Renal cortical epithelial cell (primary cell): Measurements from ENCODE around the gene YIPF4. TPM values are rescaled to one million over a fixed set of nuclear protein-coding genes. Genes with fewer than 3 reads are reported as not detected.
A peak's percentile ranks its signal among the peaks of the same experiment; 100 is the strongest.
"Not testable (repeated sequence)": the region's sequence is repeated elsewhere in the genome, so short reads cannot be mapped to it uniquely, and the experiment has no call there.

Experiments
- DNase-seq: peaks from one replicate; pipeline ENCODE4 v3.0.0-alpha.2; 2011; ENCODE audit warnings: low read depth
- total RNA-seq: library from RNA; depleted of rRNA; stranded (reverse); fragments of >200 nt; gene quantifications from 2 replicates; pipeline ENCODE4 v1.2.3, GENCODE V29; 2014

The YIPF4 gene
- 46.0 and 55.3 TPM in 2 replicates for total RNA-seq

DNA sequence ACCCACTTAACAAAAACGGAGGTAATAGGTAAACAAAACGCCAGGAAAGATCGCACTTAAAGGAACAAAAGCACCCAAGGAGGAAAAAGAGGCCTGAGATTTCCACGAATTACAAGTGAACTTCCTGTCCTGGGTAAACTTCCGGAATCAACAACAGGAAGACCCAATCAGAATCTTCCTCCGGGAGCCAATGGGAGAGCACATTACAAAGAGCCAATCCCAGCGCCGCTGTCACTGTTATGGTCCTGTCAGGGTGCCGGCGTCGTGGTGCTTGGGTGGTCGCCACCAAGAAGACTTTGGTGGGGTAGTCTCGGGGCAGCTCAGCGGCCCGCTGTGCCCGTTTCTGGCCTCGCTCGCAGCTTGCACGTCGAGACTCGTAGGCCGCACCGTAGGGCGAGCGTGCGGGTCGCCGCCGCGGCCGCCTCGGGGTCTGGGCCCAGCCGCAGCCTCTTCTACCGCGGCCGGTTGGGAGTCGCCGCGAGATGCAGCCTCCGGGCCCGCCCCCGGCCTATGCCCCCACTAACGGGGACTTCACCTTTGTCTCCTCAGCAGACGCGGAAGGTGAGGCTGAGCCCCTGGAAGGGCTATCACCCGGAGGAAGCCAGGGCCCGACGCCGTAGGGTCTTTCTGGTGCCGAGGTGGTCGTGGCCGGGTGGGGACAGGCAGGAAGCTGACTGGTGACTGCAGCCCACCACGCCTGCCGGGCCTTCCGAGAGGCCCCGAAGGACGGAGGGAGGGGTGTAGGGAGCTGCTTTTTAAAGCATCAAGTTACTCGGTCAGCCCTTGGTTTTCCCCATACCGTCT, at the start of gene YIPF4:
Gene YIPF4, plus strand, starts transcription at position 231 of the 804 bp plus-strand sequence. Its CDS starts 252 bp downstream, at position 483.
- DNase-seq = peak; percentile 92

GRCh38 chr2:32228181-32228580, 49.5 kb upstream of the YIPF4 start:
- no peak for DNase-seq

DNA sequence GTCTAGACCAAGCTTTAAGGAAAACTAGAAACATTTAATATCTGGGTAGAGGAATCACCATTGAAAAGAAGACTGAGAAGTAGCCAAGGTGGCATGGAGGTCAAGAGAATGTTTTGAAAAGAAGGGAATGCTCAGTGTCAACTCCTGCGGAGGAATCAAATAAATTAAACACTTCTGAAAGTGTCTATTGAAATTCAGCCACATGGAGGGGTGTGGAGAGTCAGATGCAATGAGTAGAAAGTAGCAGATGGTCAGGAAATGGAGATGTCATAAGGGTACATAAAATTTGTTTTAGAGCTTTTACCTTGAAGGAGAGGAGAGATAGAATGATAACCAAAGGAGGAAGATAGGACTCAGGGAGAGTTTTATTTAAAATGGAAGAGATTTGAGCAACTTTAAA, 48.1 kb upstream of the YIPF4 start:
- DNase-seq = no peak

DNA sequence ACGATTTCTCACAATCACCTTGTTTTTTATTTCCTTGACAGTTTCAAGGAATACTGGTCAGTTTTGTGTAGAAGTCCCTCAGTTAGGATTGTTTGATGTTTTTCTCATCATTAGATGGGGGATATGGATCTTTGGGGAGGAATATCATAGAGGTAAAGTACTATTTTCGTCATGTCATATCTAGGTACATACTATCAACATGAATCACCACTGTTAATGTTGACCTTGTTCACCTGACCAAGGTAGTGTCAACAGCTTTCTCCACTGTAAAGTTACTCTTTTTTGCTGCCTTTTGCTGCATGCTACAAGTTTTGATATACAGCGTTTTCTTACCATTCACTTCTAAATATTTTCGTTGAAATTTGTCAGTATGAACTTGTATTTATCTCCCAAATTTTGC, 45.7 kb upstream of the YIPF4 start:
- DNase-seq = no peak

- DNase-seq = no peak
Measured at GRCh38 chr2:32235315-32235714, 42.4 kb upstream of the YIPF4 start.

- no peak for DNase-seq
Measured at GRCh38 chr2:32237488-32237887, 40.2 kb upstream of the YIPF4 start.

DNA sequence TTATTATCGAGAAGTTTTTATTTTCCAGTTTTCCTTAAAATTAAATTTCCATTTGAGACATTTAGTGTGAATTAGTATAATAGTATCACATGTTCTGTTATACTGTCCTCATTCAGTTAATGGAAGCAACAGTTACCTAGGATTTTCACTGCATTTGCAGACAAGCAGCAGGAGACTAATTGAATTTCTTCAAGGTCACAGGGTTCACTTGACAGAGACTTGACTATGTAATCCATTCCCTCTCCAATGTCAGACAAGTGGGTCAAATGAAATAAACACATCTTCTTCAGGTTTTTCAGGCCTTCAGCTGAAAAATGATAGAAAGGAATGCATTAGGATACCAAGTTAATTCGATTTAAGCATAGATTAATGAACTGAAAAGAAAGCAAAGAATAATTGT, 39.7 kb upstream of the YIPF4 start:
- DNase-seq = no peak

DNA sequence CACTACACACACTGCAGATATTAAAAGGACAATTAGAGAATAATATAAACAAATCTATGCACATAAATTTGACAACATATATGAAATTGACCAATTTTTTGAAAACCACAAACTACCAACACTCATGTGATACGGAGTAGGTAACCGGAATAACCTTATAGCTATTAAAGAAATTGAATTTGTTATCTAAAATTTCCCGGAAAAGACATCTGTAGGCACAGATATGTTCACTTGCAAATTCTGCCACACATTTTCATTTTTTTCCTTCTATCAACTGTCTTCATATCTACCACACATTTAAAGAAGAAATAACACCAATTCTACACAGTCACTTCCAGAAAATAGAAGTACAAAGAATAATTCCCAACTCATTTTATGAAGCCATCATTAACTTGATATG, 35.4 kb upstream of the YIPF4 start:
- DNase-seq = no peak

DNA sequence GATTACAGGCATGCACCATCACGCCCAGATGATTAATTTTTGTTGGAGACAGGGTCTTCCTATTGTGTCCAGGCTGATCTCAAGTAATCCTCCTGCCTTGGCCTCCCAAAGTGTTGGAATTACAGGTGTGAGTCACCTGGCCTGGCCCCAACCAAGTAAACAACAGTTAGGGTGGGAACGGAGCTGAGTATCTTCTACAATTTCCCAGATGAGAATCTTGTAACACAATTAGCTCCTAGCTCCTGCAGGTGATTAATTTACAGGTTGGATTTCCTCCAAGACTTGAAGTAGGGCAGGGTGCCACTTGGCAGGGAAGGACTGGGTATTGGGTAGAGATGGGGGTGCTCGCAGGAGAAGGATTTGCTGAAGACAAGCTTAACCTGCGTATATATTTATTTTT, 30.8 kb upstream of the YIPF4 start:
- DNase-seq = no peak

DNA sequence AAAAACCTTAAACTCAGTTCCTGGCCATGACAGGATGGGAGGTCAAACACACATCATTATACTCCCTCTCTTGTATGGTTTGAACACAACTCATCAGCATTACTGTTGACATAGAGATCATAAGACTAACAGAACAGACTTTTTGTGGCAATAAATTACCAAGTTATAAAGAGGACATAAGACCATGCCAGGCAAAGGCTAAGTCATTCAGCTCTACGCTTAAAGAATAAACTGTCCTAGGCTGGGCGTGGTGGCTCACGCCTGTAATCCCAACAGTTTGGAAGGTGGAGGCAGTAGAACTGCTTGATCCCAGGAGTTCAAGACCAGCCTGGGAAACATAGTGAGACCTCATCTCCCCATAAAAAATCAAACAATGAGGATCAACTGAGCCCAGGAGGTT, 29.4 kb upstream of the YIPF4 start:
- DNase-seq = no peak

DNA sequence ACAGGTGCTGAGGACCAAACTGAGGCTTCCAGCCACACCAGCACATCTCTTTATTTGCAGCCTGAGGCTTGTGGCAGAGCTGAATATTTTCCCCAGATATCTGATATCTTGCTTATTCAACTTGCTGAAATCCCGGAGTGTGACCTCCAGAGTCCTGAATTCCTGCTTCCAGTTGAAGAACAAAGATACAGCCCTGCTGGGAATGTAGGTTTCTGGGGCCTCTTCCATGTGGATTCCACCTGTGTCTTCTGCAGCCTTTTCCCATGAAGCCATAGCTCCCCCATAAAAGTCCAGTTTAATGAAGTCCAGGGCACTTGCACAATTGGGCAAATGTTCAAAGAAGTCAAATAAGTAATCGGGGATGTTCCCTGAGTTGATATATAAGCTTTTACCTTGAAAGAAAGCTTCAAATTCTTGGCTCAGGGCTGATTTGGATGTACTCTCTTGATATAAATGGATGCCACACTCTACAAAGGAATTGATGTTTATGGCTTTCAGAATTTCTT, 27.9 kb upstream of the YIPF4 start:
- no peak for DNase-seq

DNA sequence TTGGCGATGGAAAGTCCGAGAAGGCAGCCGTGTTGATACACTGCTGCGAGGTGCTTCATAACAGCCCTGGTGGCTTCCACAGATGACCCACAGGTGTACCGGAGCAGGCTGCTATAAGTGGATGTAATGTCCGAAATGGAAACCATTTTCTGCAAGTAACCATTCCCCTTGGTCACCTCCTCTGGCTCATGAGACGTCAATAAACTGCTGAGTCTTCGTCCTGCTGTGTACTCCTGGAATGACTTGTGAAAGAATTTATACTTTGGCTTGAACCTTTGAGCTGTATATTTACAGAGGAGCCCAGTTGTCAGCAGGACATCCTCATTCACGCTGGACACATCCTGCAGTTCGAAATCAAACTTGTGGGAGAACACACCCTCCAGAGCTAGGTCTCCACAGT, 27.4 kb upstream of the YIPF4 start:
- DNase-seq = no peak

DNA sequence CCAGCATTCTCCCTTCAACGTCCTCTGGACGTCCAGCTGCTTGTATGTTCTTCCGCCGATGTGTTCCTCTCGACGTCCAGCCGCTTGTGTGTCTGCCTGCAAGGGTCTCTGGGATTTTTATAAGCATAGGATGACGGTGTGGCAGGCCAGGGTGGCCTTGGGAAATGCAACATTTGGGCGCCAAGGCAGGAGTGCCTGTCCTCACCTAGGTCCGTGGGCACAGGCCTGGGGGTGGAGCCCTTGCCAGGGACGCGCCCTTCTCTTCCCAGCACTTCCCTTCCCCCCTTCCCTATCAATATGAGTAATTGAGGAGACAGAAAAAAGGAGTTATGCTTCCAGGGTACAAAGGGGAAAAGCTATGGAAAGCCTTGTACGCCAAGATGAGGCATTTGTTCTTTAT, 19.5 kb upstream of the YIPF4 start:
- DNase-seq = no peak

DNA sequence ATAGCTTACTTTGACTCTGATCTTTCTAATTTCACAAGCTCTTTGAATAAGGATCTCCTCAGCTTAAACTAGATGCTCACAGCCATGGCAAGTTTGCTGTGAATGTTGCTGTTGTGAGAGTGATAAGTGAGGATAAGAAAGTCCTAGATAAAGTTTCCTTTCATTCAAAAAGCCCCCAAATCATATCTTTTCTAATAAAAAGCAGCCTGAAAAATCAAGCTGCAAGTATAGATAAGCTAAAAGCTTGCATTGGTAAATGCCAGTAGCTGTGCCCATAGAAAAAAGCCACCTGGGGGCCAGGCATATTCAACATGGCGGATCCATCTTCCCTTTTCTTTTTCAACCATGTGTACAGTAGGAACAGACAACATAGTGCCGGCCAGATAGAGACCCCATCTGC, 17.3 kb upstream of the YIPF4 start:
- no peak for DNase-seq

GRCh38 chr2:32262105-32262504, 15.6 kb upstream of the YIPF4 start:
- DNase-seq = no peak

DNA sequence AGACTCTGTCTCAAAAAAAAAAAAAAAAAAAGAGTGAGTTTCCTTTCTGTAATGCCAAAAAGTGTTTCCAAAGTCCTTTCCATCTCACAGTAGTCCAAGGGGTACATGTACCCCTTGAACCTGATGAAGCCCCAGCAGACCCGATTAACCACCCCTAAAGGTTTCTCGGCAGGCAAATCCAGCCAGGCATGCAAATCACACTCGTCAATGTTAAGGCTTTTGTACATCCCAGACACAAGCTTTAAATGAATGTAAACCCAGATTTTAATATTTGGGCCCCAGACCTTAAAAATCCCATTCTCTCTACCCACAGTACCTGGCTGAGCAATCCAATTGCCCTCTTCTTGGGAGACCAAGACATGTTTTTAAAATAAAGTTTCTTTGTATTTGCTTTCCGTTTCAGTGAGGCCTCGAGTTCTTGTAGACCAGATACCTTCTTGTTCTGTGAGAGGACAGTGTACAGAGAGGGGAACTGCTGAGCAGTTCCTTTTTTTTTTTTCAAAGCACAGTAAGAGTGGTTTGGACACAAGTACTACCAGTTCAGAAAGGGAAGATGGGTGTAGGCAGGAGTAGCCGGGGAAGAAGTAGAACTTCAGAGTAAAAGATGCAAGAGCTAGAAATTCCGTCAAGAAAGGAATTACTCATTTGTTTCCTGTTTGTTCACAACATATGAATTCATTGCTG, 13.1 kb upstream of the YIPF4 start, which contains the start of gene NLRC4:
Gene NLRC4, minus strand, starts transcription at position 465 of the 684 bp plus-strand sequence. CDS start 8,111 bp downstream, outside the sequence.
- DNase-seq = no peak

- no peak for DNase-seq
Measured at GRCh38 chr2:32271063-32271462, 6.6 kb upstream of the YIPF4 start.

DNA sequence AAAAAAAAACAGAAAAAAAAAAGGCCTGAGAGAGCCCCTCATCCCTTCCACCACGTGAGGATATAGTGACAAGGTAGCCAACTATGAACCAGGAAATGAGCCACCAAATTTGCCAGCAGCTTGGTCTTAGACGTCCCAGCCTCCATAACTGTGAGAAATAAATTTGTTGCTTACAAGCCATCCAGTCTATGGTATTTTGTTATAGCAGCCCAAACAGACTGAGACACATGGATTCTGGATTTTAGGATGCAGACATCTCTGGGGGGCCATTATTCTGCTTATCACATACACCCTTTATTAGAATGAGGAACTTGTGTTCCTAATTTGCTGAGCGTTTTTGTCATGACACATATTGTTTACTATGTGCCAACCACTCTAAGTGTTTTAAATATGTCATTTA, 5.4 kb upstream of the YIPF4 start:
- DNase-seq = no peak

- DNase-seq = no peak
Measured at GRCh38 chr2:32274289-32274688, 3.4 kb upstream of the YIPF4 start.

DNA sequence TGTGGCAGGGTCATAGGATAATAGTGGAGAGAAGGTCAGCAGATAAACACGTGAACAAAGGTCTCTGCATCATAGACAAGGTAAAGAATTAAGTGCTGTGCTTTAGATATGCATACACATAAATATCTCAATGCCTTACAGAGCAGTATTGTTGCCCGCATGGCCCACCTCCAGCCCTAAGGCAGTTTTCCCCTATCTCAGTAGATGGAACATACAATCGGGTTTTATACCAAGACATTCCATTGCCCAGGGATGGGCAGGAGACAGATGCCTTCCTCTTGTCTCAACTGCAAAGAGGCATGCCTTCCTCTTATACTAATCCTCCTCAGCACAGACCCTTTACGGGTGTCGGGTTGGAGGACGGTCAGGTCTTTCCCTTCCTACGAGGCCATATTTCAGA, 1.9 kb upstream of the YIPF4 start:
- not testable (repeated sequence) for DNase-seq

DNA sequence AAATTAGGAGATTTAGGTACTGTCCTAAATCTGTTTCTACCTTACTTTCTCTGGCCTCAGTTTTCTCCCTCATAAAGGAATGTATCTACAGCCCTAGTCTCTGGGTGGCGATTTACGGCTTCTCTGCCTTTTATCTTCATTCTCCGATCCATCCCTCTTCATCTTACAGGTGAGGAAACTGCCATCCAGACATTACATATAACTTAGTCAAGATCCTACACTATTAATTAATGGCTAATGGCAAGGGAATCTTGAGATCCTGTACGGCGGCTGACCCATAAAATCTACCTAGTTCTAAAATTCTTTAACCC, 386 bp upstream of the YIPF4 start:
- no peak for DNase-seq

DNA sequence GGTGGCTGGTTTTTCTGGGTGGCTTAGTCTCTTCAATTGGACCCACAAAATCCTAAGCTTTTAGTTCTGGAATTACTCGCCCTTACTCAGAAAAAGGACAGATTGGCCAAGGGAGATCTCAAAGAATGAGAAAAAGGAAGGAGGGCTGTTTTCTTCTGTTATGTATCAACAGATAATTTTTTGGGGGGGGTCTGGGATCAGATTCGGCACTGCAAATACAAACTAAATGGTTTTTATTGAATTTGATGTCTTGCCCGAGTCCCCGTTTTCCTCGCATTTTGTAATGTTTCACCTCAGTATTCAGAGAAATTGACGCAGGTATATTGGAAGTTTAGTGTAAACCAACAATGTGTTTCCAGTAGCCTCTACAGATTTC, 762 bp downstream of the YIPF4 start:
- DNase-seq = no peak

DNA sequence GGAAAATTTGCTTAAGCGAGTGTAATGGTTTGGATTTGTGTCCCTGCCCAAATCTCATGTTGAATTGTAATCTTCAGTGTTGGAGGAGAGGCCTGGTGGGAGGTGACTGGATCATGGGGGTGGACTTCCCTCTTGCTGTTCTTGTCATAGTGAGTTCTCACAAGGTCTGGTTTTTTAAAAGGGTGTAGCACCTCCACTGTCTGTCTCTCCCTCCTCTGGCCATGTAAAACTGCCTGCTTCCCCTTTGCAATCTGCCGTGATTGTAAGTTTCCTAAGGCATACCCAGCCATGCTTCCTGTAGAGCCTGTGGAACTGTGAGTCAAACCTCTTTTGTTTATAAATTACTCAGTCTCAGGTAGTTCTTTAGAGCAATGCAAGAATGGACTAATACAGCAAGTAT, 6.6 kb downstream of the YIPF4 start:
- DNase-seq = peak; percentile 50
